Measurements from ENCODE around the gene ATF3.

- TF ChIP-seq, protein P1, sequence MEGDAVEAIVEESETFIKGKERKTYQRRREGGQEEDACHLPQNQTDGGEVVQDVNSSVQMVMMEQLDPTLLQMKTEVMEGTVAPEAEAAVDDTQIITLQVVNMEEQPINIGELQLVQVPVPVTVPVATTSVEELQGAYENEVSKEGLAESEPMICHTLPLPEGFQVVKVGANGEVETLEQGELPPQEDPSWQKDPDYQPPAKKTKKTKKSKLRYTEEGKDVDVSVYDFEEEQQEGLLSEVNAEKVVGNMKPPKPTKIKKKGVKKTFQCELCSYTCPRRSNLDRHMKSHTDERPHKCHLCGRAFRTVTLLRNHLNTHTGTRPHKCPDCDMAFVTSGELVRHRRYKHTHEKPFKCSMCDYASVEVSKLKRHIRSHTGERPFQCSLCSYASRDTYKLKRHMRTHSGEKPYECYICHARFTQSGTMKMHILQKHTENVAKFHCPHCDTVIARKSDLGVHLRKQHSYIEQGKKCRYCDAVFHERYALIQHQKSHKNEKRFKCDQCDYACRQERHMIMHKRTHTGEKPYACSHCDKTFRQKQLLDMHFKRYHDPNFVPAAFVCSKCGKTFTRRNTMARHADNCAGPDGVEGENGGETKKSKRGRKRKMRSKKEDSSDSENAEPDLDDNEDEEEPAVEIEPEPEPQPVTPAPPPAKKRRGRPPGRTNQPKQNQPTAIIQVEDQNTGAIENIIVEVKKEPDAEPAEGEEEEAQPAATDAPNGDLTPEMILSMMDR (conservative IDR thresholded peaks at IDR 0.05 in 1 of 2, IDR thresholded peaks at IDR 0.05 in 1 of 2; ENCODE audit: extremely low read depth in 1 of 2, insufficient read depth in 1 of 2, low read depth in 1 of 2, low read length in 2 of 2): no peak
- TF ChIP-seq EZH2 (IDR thresholded peaks at IDR 0.05; ENCODE audit: borderline replicate concordance, low read length): no peak
Measured at GRCh38 chr1:212640223-212640878, 31.8 kb downstream of the ATF3 start.
